WTC11 (cell line): ENCODE measurements around the gene PHF5A. TPM values are rescaled to one million over a fixed set of nuclear protein-coding genes. Genes with fewer than 3 reads are reported as not detected.

Experiments
- ATF2 ChIP-seq: sonication (generic); formaldehyde crosslinking; IDR thresholded peaks from 2 replicates; pipeline ENCODE4 v1.8.1; 2022; ENCODE audit warnings: low read depth, missing genetic modification reagents, borderline replicate concordance
- E2F1 ChIP-seq: sonication (generic); formaldehyde crosslinking; IDR thresholded peaks from 2 replicates; pipeline ENCODE4 v1.8.0; 2022; ENCODE audit warnings: mild to moderate bottlenecking, missing genetic modification reagents
- EMX1 ChIP-seq: fragments of 250-450 bp; sonication (Bioruptor Pico); IDR thresholded peaks from 2 replicates; pipeline ENCODE4 v1.8.0; 2021; ENCODE audit warnings: mild to moderate bottlenecking
- ETV6 ChIP-seq: sonication (generic); formaldehyde crosslinking; IDR thresholded peaks from 2 replicates; pipeline ENCODE4 v1.8.1; 2022; ENCODE audit warnings: mild to moderate bottlenecking, missing genetic modification reagents
- FOXK1 ChIP-seq: sonication (generic); formaldehyde crosslinking; IDR thresholded peaks from 2 replicates; pipeline ENCODE4 v1.8.0; 2022; ENCODE audit warnings: mild to moderate bottlenecking, moderate library complexity, missing genetic modification reagents
- JAZF1 ChIP-seq: fragments of 250-450 bp; sonication (Bioruptor Pico); IDR thresholded peaks from 2 replicates; pipeline ENCODE4 v1.9.0; 2021; ENCODE audit warnings: moderate library complexity, mild to moderate bottlenecking, inconsistent platforms
- NFYB ChIP-seq: sonication (generic); formaldehyde crosslinking; conservative IDR thresholded peaks from 2 replicates; pipeline ENCODE4 v1.8.0; 2022; ENCODE audit warnings: low read depth, missing genetic modification reagents
- PRRX2 ChIP-seq: fragments of 250-450 bp; sonication (Bioruptor Pico); IDR thresholded peaks from 2 replicates; pipeline ENCODE4 v1.8.0; 2021; ENCODE audit warnings: mild to moderate bottlenecking
- SMAD3 ChIP-seq: sonication (generic); formaldehyde crosslinking; IDR thresholded peaks from 2 replicates; pipeline ENCODE4 v1.8.0; 2022; ENCODE audit warnings: missing genetic modification reagents, mild to moderate bottlenecking, borderline replicate concordance
- ZNF396 ChIP-seq: fragments of 250-450 bp; sonication (Bioruptor Pico); IDR thresholded peaks from 2 replicates; pipeline ENCODE4 v1.8.0; 2021; ENCODE audit warnings: mild to moderate bottlenecking, moderate library complexity, borderline replicate concordance
- ZNF416 ChIP-seq: fragments of 250-450 bp; sonication (Bioruptor Pico); IDR thresholded peaks from 2 replicates; pipeline ENCODE4 v1.9.0; 2021; ENCODE audit warnings: mild to moderate bottlenecking, inconsistent platforms
- total RNA-seq: library from RNA; stranded (reverse); gene quantifications from 3 replicates; pipeline ENCODE4 v1.2.3, GENCODE V29; 2021
- TF ChIP-seq, protein P1 (sequence below): sonication (generic); formaldehyde crosslinking; IDR thresholded peaks from 2 replicates; pipeline ENCODE4 v1.8.0; 2022; ENCODE audit warnings: mild to moderate bottlenecking, missing genetic modification reagents
- TF ChIP-seq, protein P2 (sequence below): sonication (generic); formaldehyde crosslinking; IDR thresholded peaks from 2 replicates; pipeline ENCODE4 v1.8.1; 2022; ENCODE audit warnings: missing genetic modification reagents, borderline replicate concordance
- TF ChIP-seq, protein P3 (sequence below): sonication (generic); formaldehyde crosslinking; IDR thresholded peaks from 2 replicates; pipeline ENCODE4 v1.8.0; 2023; ENCODE audit warnings: missing genetic modification reagents
- TF ChIP-seq, protein P4 (sequence below): sonication (generic); formaldehyde crosslinking; IDR thresholded peaks from 2 replicates; pipeline ENCODE4 v1.8.0; 2022; ENCODE audit warnings: mild to moderate bottlenecking, missing genetic modification reagents
- TF ChIP-seq, protein P5 (sequence below): sonication (generic); formaldehyde crosslinking; IDR thresholded peaks from 2 replicates; pipeline ENCODE4 v1.8.1; 2022; ENCODE audit warnings: low read depth, mild to moderate bottlenecking, moderate library complexity, missing genetic modification reagents, borderline replicate concordance
- TF ChIP-seq, protein P6 (sequence below): sonication (generic); formaldehyde crosslinking; conservative IDR thresholded peaks from 2 replicates; pipeline ENCODE4 v1.8.1; 2022; ENCODE audit warnings: mild to moderate bottlenecking, missing genetic modification reagents
- TF ChIP-seq, protein P7 (sequence below): sonication (generic); formaldehyde crosslinking; IDR thresholded peaks from 2 replicates; pipeline ENCODE4 v1.8.0; 2022; ENCODE audit warnings: missing genetic modification reagents
- TF ChIP-seq, protein P8 (sequence below): sonication (generic); formaldehyde crosslinking; IDR thresholded peaks from 2 replicates; pipeline ENCODE4 v1.8.0; 2023; ENCODE audit warnings: mild to moderate bottlenecking, missing genetic modification reagents
- TF ChIP-seq, protein P9 (sequence below): sonication (generic); formaldehyde crosslinking; IDR thresholded peaks from 2 replicates; pipeline ENCODE4 v1.8.1; 2023; ENCODE audit warnings: mild to moderate bottlenecking, moderate library complexity, missing genetic modification reagents
- TF ChIP-seq, protein P10 (sequence below): fragments of 250-450 bp; sonication (Bioruptor Pico); IDR thresholded peaks from 2 replicates; pipeline ENCODE4 v1.9.0; 2021; ENCODE audit warnings: mild to moderate bottlenecking

Gene PHF5A
- total RNA-seq, 1 experiment from 2014 or later: 93.1 TPM

DNA sequence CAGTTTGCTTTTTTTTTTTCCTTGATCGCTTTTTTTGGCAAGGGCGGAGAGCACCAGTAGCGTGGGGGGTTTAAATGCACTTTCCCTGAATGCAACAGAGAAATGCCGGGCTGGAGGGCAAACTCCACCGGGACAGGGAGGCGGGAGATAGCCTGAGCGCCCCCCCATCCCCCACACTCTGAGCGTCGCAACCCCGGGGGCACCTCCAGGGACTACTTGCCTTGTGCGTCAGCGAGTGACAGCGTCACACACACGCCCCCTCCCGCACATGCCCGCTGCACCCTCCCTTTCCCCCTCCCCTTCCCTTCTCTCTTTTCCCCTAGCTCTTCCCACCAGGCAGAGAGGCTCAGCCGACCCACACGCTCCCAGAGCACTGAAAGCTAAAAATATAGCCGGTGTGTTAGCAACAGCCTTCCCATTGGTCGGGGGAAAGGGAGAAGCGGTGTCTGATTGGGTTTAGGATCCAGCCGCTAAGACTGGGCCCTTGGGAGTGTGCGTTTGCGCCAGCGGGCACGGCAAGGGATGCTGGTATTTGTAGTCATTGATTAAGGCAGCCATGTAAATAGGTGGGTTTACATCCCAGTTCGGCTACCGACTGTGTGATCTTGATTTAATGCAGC lies 20.2 kb downstream of the PHF5A start (continued):
- no peak for TF ChIP-seq ATF2 (CRISPR knock-in tag)
- no peak for TF ChIP-seq SMAD3 (CRISPR knock-in tag)
- TF ChIP-seq, protein P1, sequence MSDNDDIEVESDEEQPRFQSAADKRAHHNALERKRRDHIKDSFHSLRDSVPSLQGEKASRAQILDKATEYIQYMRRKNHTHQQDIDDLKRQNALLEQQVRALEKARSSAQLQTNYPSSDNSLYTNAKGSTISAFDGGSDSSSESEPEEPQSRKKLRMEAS (CRISPR knock-in tag): no peak
- no peak for TF ChIP-seq E2F1 (CRISPR knock-in tag)
- TF ChIP-seq, protein P2, sequence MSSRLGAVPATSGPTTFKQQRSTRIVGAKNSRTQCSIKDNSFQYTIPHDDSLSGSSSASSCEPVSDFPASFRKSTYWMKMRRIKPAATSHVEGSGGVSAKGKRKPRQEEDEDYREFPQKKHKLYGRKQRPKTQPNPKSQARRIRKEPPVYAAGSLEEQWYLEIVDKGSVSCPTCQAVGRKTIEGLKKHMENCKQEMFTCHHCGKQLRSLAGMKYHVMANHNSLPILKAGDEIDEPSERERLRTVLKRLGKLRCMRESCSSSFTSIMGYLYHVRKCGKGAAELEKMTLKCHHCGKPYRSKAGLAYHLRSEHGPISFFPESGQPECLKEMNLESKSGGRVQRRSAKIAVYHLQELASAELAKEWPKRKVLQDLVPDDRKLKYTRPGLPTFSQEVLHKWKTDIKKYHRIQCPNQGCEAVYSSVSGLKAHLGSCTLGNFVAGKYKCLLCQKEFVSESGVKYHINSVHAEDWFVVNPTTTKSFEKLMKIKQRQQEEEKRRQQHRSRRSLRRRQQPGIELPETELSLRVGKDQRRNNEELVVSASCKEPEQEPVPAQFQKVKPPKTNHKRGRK (CRISPR knock-in tag): no peak
- TF ChIP-seq, protein P3, sequence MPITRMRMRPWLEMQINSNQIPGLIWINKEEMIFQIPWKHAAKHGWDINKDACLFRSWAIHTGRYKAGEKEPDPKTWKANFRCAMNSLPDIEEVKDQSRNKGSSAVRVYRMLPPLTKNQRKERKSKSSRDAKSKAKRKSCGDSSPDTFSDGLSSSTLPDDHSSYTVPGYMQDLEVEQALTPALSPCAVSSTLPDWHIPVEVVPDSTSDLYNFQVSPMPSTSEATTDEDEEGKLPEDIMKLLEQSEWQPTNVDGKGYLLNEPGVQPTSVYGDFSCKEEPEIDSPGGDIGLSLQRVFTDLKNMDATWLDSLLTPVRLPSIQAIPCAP (CRISPR knock-in tag): 0 out of 2 replicates have a peak, but pooled peaks have one; percentile 43
- TF ChIP-seq, protein P4, sequence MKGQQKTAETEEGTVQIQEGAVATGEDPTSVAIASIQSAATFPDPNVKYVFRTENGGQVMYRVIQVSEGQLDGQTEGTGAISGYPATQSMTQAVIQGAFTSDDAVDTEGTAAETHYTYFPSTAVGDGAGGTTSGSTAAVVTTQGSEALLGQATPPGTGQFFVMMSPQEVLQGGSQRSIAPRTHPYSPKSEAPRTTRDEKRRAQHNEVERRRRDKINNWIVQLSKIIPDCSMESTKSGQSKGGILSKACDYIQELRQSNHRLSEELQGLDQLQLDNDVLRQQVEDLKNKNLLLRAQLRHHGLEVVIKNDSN (CRISPR knock-in tag): no peak
- TF ChIP-seq ETV6 (CRISPR knock-in tag): 0 out of 2 replicates have a peak, but pooled peaks have one; percentile 84
- TF ChIP-seq, protein P5, sequence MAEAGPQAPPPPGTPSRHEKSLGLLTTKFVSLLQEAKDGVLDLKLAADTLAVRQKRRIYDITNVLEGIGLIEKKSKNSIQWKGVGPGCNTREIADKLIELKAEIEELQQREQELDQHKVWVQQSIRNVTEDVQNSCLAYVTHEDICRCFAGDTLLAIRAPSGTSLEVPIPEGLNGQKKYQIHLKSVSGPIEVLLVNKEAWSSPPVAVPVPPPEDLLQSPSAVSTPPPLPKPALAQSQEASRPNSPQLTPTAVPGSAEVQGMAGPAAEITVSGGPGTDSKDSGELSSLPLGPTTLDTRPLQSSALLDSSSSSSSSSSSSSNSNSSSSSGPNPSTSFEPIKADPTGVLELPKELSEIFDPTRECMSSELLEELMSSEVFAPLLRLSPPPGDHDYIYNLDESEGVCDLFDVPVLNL (CRISPR knock-in tag): no peak
- no peak for TF ChIP-seq ZNF396 (CRISPR knock-in tag)
- TF ChIP-seq EMX1 (CRISPR knock-in tag): no peak
- no peak for TF ChIP-seq ZNF416 (CRISPR knock-in tag)
- TF ChIP-seq, protein P6, sequence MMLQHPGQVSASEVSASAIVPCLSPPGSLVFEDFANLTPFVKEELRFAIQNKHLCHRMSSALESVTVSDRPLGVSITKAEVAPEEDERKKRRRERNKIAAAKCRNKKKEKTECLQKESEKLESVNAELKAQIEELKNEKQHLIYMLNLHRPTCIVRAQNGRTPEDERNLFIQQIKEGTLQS: no peak
- TF ChIP-seq JAZF1 (CRISPR knock-in tag): no peak
- TF ChIP-seq, protein P7, sequence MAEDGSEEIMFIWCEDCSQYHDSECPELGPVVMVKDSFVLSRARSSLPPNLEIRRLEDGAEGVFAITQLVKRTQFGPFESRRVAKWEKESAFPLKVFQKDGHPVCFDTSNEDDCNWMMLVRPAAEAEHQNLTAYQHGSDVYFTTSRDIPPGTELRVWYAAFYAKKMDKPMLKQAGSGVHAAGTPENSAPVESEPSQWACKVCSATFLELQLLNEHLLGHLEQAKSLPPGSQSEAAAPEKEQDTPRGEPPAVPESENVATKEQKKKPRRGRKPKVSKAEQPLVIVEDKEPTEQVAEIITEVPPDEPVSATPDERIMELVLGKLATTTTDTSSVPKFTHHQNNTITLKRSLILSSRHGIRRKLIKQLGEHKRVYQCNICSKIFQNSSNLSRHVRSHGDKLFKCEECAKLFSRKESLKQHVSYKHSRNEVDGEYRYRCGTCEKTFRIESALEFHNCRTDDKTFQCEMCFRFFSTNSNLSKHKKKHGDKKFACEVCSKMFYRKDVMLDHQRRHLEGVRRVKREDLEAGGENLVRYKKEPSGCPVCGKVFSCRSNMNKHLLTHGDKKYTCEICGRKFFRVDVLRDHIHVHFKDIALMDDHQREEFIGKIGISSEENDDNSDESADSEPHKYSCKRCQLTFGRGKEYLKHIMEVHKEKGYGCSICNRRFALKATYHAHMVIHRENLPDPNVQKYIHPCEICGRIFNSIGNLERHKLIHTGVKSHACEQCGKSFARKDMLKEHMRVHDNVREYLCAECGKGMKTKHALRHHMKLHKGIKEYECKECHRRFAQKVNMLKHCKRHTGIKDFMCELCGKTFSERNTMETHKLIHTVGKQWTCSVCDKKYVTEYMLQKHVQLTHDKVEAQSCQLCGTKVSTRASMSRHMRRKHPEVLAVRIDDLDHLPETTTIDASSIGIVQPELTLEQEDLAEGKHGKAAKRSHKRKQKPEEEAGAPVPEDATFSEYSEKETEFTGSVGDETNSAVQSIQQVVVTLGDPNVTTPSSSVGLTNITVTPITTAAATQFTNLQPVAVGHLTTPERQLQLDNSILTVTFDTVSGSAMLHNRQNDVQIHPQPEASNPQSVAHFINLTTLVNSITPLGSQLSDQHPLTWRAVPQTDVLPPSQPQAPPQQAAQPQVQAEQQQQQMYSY (CRISPR knock-in tag): no peak
- TF ChIP-seq PRRX2: no peak
- TF ChIP-seq, protein P8, sequence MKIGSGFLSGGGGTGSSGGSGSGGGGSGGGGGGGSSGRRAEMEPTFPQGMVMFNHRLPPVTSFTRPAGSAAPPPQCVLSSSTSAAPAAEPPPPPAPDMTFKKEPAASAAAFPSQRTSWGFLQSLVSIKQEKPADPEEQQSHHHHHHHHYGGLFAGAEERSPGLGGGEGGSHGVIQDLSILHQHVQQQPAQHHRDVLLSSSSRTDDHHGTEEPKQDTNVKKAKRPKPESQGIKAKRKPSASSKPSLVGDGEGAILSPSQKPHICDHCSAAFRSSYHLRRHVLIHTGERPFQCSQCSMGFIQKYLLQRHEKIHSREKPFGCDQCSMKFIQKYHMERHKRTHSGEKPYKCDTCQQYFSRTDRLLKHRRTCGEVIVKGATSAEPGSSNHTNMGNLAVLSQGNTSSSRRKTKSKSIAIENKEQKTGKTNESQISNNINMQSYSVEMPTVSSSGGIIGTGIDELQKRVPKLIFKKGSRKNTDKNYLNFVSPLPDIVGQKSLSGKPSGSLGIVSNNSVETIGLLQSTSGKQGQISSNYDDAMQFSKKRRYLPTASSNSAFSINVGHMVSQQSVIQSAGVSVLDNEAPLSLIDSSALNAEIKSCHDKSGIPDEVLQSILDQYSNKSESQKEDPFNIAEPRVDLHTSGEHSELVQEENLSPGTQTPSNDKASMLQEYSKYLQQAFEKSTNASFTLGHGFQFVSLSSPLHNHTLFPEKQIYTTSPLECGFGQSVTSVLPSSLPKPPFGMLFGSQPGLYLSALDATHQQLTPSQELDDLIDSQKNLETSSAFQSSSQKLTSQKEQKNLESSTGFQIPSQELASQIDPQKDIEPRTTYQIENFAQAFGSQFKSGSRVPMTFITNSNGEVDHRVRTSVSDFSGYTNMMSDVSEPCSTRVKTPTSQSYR (CRISPR knock-in tag): 0 out of 2 replicates have a peak, but pooled peaks have one; percentile 72
- peak; percentile 71 for TF ChIP-seq NFYB
- TF ChIP-seq, protein P9, sequence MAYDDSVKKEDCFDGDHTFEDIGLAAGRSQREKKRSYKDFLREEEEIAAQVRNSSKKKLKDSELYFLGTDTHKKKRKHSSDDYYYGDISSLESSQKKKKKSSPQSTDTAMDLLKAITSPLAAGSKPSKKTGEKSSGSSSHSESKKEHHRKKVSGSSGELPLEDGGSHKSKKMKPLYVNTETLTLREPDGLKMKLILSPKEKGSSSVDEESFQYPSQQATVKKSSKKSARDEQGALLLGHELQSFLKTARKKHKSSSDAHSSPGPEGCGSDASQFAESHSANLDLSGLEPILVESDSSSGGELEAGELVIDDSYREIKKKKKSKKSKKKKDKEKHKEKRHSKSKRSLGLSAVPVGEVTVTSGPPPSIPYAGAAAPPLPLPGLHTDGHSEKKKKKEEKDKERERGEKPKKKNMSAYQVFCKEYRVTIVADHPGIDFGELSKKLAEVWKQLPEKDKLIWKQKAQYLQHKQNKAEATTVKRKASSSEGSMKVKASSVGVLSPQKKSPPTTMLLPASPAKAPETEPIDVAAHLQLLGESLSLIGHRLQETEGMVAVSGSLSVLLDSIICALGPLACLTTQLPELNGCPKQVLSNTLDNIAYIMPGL (CRISPR knock-in tag): no peak
- TF ChIP-seq FOXK1 (CRISPR knock-in tag): peak; percentile 40; the same call in 1 of the 2 replicates
- TF ChIP-seq, protein P10, sequence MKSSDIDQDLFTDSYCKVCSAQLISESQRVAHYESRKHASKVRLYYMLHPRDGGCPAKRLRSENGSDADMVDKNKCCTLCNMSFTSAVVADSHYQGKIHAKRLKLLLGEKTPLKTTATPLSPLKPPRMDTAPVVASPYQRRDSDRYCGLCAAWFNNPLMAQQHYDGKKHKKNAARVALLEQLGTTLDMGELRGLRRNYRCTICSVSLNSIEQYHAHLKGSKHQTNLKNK (CRISPR knock-in tag): no peak
